HT1080 (cell line): ENCODE measurements around the gene MYRIP. TPM values are rescaled to one million over a fixed set of nuclear protein-coding genes. Genes with fewer than 3 reads are reported as not detected.

ENCODE experiments used
- DNase-seq: peaks from one replicate; pipeline ENCODE4 v3.0.0-alpha.2; 2015; ENCODE audit warnings: low read depth
- total RNA-seq: library from RNA; depleted of rRNA; stranded (reverse); fragments of >200 nt; shearing (Covaris generic); gene quantifications from 2 replicates; pipeline ENCODE4 v1.2.3, GENCODE V29; 2014

MYRIP gene
- total RNA-seq, 1 experiment from 2014 or later, result 0.48 TPM

DNA sequence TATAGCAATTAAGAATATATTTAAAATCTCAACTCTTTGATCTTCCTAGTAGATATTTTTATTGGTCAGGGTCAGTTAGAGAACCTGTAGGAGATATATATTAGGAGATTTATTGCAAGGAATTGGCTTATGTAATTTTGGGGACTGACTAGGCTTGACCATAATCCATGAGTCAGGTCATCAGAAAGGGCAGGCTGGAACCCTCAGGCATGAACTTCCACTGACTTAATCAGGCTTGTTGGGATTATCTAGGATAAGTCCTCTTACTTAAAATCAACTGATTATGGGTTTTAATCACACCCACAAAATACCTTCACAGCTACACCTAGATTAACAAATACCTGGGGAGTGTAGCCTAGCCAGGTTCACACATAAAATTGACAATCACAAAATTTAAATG, 156.1 kb downstream of the MYRIP start:
- no peak for DNase-seq

DNA sequence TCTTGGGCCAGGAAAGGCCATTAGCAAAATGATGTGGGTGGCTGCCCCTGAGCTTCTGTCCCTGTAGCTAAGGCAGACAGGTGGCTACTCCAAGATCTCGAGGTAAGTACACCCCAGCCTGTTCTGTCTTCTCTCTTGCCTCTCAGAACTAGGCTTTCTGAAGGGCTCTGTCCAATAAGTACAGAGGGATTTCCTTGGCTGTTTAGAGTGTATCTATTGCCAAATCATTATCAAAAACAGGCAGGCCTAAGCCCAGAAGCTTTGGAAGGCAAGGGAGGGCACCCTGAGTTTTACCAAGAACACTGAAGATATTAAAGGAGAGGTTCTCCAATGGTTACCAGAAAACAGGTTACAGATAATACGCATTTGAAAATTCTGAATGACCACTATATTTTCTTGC, 156.6 kb downstream of the MYRIP start:
- no peak for DNase-seq

DNA sequence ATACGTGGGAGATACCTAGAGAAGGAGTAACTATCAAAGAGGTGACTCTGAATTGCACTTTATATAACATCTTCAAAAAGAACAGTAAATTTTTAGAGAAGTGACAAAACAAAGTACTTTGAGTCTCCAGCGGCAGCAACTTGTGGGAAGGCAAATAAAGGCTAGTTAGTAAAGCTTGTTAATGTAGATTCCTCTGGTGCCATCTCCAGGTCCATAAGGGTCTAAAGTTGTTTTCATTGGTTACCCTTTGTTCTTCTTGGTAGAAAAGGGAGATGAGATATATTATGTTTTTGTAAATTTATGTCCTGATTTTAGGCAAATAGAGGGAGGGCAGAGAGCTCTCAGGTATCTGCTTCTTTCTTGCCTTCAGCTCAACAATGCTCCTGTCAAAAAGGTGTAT, 161.6 kb downstream of the MYRIP start:
- no peak for DNase-seq

DNA sequence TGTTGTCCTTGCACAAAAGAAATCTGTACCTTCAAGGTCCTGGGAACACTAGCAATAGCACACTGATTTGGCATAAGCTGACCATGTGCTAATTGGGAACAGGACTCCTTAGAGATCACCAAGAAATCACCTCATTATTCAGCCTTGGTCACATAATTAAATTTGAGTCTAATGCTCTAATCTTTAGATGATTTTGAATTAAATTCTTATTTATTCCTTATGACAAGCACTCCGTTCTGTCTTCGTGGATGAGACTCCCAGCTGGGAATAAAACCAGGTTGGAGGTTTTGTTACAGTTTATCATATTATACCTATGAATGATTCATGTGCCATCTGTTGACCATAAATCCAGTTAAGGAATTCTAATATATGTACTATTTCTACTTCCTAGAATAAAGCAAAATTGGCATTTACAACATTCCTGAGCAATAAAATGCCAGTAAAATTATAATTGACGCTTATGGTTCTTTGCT, 162.2 kb downstream of the MYRIP start:
- DNase-seq, result no peak

DNA sequence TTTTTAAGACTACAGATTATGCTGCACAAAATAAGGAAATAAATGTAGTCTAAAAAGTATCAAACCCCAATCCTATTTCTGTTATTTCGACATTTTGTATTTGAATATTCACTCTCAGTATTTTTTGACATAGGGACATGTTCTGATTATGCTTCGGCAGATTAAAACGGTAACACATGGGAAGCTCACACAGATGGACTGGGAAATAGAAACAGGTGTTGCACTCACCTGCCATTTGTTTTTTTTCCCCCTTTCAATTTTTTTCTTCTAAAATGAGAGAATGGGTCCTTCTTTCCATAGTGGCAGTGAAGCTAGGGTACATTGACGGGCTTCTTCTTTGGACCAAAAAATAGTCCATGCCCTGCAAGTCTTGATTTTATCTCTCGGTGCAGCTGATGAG, 163.1 kb downstream of the MYRIP start:
- DNase-seq, result no peak

DNA sequence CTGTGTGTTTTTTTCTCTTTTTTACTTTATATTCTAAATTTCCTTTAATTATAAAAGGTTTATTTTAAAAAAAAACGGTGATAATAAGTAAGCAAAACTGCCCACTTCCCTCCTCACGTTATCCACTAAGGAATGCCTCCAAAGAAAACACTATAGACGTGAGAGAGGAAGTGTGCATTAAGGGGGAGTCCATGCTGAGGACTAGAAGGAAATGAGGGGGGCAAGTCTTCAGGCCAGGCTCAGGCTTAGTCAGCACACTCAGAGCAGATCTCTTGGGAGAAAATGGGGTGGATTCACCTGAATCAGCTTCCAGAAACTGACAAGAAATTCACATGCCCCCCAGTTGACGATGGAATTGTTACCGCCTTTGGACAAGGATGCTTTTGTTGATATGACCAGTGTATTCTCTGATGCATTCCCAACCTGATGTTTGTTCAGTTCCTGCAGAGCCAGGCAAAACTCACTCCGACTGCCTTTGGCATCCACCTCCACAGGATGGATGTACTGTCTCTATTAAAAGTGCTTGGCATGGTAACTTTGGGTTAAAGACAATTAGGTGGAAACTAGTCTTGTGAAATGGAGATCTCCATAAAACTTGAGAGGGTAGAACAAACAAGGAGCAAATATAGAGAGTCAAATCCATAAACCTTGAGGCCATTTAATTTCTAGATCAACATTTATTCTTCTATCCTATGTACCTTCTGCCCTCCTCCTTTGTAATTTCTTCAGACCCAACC, 167.8 kb downstream of the MYRIP start:
- DNase-seq, result no peak

DNA sequence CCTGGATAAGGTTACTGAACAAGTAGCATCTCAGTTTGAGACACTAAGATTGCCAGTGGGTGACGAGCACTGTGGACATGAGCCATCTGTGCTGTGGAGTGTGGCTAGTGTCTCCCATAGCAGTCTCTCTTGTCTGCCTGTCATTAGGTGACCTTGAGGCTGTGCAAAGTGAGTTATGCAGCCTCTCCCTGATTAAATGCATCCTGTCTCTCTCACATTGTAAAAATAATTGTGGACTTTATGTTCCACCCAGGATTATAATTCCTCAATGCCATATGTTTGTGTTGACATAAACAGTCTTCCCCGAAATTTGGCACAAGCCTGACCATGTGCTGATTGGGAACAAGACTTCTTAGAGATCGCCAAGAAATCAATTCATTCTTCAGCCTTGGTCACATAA, 168.9 kb downstream of the MYRIP start:
- no peak for DNase-seq

DNA sequence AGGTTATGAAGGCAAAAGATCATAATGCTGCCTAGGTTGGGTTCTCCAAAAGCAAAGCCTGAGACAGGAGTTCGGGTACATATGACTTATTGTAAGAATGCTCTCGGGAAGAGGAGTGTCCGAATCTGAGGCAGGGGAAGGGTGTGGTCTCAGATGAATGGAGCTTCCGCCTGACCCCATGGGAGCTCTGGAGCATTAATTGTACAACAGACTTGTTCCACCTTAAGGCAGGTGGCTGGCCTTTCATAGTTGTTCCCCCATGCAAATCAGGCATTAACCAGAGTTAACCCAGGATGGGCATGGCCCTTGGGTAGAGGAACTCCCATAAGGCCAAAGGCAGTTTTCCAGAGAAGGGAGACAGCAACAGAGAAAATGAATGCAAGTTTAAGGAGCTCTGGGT, 170.6 kb downstream of the MYRIP start:
- no peak for DNase-seq

DNA sequence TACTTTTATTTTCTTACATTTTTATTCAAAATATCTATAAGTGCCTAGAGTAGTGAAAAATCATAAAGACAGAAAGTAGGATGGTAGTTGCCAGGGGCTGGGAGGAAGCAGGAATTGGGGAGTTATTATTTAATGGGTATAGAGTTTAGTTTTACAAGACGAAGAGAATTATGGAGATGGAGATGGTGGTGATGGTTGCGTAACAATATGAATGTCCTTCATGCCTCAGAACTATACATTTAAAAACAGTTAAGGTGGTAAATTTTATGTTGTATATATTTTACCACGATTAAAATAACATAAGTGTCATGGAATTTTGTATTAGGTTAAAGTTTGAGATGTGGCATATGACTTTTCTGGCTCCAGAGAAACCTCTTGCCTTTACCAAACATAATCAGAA, 171.4 kb downstream of the MYRIP start:
- DNase-seq, result no peak

DNA sequence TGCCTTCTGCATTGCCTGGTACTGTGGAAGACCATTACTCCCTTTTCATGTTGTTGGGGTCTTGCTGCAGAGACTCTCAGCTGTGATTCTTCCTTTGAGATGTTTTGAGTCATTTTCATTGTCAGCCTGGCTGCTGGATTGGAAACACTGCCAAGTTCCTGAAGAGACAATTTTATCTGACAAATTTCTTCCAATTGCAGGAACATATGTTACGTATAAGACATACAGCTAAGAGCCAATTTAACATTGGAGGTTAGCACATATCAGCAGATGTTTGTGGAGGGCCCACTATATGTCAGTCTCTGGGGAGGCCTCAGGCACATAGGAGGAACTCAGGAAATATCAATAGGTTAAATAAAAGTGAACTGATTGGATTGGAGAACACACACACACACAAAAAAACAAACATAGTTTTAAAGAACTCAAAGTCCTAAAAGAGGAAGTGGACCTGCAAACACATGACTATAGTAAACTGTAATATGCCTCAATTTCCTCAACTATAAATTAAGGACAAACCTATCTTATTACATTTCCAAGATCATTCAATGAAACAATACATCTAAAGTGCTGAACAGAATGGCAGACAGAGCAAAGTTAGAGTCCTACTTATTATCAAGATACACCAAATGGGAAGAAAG, 172.3 kb downstream of the MYRIP start:
- DNase-seq, result no peak

DNA sequence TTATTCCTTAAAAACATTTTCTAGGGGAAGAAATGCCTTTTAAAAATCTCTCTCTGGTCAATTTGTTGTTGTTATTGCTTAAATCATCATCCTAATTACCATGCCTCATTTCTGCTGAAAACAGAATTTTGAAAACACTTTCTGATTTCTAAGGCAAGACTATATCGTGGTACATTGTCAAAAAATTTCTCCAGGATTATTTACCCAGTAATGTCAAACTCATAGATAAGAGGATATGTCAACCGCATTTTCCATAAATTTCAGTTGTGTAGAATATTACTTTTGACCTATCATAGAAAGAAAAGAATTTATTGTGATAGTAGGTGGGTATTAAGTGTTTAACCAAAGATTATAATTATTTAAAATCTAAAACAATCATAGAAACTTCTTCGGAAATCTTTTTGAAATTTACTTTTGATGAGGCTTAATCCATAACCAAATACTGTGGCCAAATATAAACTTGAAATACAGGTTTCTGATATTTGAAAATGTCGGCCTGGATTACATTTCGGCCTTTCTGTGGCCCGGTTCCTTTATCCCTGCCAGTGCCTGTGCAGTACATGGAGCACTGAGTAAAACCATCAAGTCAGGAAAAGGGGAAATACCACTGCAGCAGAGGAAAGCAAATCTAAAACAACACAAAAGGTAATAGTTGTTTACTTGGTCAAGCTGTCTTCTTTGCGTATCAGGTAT, 173.4 kb downstream of the MYRIP start:
- no peak for DNase-seq

DNA sequence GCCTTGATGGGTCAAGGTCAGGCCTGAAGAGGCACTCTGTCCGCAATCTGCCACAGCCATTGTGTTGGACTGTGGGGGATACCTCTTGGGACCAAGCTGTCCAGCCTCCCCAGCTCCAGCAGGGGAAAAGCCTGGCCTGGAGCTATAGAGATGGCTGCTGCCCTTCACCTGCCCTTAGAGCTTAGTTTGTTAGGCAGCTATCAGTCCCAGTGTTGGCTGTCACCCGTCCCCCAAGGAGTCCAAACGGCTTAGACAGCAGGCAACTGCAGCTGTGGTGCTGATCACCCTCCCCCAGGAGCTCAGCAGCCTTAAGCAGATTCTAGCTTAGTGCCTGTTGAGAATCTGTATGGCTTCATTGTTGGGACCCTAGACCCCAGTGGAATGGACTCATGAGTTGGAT, 180.3 kb downstream of the MYRIP start:
- DNase-seq, result no peak

DNA sequence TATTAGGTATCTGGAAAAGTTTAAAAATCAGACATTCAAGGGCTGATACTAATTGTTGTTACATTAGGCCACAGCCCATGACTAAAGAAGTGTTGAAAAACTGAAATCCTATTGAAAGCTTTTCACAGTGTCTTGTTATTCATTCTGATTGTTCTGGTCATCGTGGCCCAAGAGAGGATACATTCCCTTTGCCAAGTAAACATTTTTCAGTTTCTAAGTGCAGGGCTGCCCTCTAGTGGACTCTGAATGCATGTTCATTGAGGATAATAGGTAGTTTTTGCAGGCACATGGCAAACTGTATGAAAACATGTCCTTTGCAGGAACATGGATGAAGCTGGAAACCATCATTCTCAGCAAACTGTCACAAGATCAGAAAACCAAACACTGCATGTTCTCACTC, 181.1 kb downstream of the MYRIP start:
- DNase-seq, result peak; percentile 56

DNA sequence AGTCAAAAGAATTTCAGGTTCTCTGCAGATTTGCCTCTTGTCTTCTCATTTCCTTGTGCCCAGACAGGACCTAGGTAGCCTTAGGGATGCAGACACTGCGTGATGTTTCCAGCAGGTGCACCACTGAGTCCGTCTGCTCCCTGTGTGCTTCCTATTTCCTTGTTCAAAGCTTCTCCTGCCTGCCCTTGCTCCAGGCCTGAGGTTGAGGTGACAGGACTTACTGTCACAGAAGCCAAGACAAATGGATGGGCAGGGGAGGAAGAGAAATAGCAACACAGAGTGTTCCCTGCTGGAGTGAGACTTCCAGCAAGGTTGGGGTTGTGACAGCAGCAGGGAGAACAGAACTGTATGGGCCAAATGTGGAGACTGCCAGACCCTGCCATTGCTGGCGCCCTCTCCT, 199.4 kb downstream of the MYRIP start:
- no peak for DNase-seq

DNA sequence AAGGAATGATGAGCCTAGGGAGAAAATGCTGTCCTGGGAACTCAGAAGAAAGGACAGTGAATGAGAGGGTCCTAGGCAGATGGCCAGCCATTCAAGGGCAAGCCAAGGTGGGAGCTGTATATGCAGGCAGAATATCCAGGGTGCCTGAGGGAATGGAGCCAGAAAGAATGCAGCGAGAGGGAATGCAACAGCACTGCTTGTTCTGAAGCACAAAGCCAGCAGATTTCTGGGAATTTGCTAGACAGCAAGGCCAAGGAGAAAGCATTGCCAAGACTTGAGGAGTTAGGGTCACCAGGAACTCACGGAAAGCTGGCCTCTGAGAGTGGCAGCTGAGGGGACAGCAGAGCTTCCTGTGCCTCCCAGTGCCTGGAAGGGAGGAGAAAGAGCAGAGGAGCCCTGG, 200.6 kb downstream of the MYRIP start:
- no peak for DNase-seq

DNA sequence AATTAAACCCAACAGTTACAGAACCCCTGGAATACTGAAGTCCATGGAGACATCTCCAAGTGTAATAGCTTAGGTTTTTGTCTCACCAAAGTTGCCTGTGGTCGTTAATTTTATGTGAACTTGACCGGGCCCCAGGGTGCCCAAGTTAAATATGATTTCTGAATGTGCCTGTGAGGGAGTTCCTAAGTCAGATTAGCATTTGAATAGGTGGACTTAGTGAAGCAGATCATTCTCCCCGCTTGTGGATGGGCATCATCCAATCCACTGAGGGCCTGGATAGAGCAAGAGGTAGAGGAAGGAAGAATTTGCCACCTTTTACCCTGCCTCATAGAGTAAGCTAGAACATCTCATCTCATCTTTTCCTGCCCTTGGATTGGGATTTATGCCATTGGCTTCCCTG, 203.0 kb downstream of the MYRIP start:
- no peak for DNase-seq

DNA sequence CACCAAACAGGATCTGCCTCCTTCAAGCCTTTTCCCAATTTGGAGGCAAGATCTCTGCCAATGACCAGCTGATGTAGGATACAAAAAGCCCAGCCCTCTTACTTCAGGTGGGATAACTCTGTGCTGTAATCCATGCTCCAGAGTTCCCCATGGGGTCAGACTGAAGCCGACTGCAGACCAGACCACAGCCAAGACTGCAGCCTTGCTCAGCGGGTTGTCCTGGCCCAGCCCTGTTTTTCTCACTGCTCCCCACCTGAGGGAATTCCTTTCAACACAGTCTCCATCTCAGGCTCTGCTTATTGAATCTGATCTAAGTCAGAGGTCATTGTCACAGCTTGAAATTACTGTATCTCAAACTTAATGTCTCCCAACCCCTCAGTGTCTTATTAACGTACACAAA, 207.0 kb downstream of the MYRIP start:
- no peak for DNase-seq

DNA sequence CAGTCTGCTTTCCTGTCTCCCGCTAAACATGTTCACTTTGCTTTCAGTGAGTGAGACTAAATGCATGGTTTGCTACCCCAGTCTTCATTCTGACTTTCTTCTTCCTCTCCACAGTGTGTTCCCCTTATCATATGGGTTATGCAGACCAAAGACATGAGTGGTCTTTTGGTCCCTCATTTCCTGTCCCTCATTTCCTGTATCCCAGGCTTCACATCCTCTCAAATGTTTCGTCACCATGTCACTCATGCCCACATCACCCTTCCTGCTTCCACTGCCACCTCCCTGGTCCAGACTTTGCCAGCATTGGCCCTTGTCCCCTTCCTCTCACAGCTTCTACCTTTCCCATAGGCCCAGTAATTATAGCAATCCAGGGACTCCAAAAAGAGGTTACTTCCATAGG, 209.0 kb downstream of the MYRIP start:
- DNase-seq, result peak; percentile 53

DNA sequence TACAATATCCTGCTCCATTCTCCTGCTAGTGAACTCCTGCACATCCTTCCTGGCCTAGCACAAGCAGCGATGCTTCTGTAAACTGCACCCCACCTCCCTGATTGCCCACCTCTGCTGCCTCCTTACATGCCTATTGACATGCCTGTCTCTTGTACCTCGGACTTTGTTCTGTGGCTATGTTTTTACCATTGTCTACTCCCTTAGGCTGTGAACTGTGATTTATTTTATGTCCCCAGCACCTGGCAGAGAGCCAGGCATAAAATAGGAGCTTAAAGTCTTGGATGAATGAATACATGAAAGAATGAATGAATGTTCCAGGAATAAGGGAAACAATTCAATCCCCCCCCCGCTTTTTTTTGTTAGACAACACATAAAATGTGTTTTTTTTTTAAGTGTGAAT, 210.0 kb downstream of the MYRIP start:
- no peak for DNase-seq

DNA sequence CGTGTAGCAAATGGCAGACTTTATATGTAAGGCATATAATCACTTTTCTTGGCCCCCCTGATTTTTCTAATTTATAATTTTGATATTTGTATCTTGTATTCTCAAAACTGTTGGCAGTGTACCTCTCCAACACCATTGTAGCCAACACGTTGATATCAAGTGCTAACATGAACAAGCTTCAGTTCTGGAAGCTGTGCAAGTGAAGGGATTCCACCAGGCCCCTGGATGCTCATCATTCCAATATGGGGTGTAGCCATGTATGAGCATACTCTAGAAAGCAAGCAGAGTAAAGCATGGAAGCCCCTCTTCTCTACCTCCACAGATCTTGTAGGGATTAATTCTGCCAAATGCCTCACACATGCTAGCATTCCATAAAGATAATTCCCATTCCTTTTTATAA, 211.3 kb downstream of the MYRIP start:
- no peak for DNase-seq

DNA sequence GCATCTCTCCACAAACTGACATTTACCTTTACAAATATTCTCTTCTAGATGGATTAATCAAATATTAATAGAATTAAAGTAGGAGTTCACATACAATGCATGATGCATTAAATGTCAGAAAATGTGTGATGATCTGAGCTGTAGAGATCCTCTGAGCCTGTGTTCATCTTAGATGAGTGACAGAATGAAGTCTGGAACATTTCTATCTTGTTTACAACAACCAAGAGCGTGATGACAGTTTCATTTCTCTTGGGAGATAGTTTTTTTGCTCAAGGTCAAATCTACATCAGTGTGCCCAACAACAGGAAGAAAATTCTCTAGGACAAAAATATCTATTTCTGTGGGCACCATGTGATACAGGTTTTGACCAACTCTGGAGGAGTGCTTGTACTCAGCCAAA, 211.9 kb downstream of the MYRIP start:
- no peak for DNase-seq

DNA sequence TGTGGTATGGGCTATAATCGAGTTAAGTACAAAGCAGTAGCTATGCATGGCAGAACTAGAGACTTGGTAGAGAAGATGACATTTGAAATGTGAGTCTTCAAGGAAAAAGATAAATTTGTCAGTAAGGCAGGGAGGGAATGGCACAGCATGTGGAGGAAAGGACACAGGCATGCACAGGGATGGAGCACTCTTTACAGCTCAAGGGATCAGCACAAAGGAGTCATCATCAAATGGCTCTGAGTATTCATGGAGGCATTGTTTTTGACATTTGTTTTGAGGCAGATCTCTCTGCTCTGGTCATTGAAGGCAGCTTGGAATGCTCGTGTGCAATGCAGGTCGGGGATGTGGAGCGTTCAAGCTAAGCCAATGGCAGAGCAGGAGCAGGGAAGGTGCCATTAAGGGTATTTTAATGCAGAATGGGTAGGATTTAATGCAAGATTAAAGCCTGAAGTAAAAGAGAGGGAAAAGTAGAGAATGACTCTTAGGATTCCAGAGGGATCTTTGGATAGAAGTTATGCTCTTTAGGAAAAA, 213.0 kb downstream of the MYRIP start:
- DNase-seq, result no peak
